B cell (primary cell): ENCODE measurements around the gene PXMP4. TPM values are rescaled to one million over a fixed set of nuclear protein-coding genes. Genes with fewer than 3 reads are reported as not detected.

Source experiments
- ATAC-seq: fragments of 200-7000 bp; cut with Tn5 transposase; one replicate; pipeline ENCODE4 v1.10.0; 2021; ENCODE audit warnings: low read depth, mild to moderate bottlenecking, moderate number of reproducible peaks, moderate library complexity
- CTCF ChIA-PET: fragments of 350-600 bp; sonication (Branson Sonifier 250); formaldehyde crosslinking; loops from one replicate; lab custom pipeline; 2021; ENCODE audit warnings: antibody characterized with exemption, inconsistent platforms; lab: Charles Lee
- POLR2A ChIA-PET: fragments of 350-600 bp; sonication (Branson Sonifier 250); formaldehyde crosslinking; loops from one replicate; lab custom pipeline; 2021; ENCODE audit warnings: antibody characterized with exemption; lab: Charles Lee
- DNase-seq: peaks from one replicate; pipeline ENCODE4 v3.0.0; 2013
- H2AFZ ChIP-seq: 2 replicates; pipeline ENCODE4 v1.6.1; 2012; ENCODE audit warnings: mild to moderate bottlenecking, low read depth, low read length; ENCODE audit not compliant: insufficient read depth, poor library complexity, severe bottlenecking
- H3K27ac ChIP-seq, 2 donors: 1 replicate in 1 of 2; 2 replicates in 1 of 2; pipeline ENCODE4 v1.5.1; 2012 to 2013; ENCODE audit warnings: low read length in 2 of 2, mild to moderate bottlenecking in 2 of 2, moderate library complexity in 1 of 2
- H3K27me3 ChIP-seq, 4 experiments: fragments of 200-600 bp in 1 of 4; sonication (generic) in 1 of 4; replicated peaks in 1 of 4; 1 replicate in 2 of 4; 2 replicates in 2 of 4; pipeline versions ENCODE4 v1.6.1 to v1.7.0; 2013 to 2016; ENCODE audit warnings: low read length in 3 of 4, mild to moderate bottlenecking in 2 of 4, mixed read lengths in 1 of 4, moderate library complexity in 1 of 4; ENCODE audit not compliant: insufficient read depth in 4 of 4, control insufficient read depth in 3 of 4; ENCODE audit errors: control extremely low read depth in 1 of 4
- H3K36me3 ChIP-seq, 2 experiments: replicated peaks in 1 of 2; 1 replicate in 1 of 2; 2 replicates in 1 of 2; pipeline versions ENCODE4 v1.6.1 to v1.7.1; 2013; ENCODE audit warnings: low read length in 1 of 2; ENCODE audit not compliant: insufficient read depth in 2 of 2, control insufficient read depth in 1 of 2; ENCODE audit errors: control extremely low read depth in 1 of 2, extremely low read depth in 1 of 2
- H3K4me1 ChIP-seq, 2 donors: fragments of 200-600 bp in 1 of 2; sonication (generic) in 1 of 2; 1 replicate in 1 of 2; 2 replicates in 1 of 2; pipeline versions ENCODE4 v1.5.1 to v1.6.1; 2013 to 2017; ENCODE audit warnings: low read length in 2 of 2; ENCODE audit not compliant: control insufficient read depth in 2 of 2, insufficient read depth in 2 of 2
- H3K4me2 ChIP-seq: replicated peaks from 2 replicates; pipeline ENCODE3; 2012; ENCODE audit warnings: mild to moderate bottlenecking, low read depth, low read length; ENCODE audit not compliant: poor library complexity, severe bottlenecking
- H3K4me3 ChIP-seq, 5 experiments: fragments of 200-600 bp in 1 of 5; sonication (generic) in 1 of 5; 1 replicate in 3 of 5; 2 replicates in 2 of 5; pipeline versions ENCODE4 v1.5.1 to v1.7.0; 2011 to 2016; ENCODE audit warnings: low read length in 4 of 5, mild to moderate bottlenecking in 4 of 5, low read depth in 2 of 5, control low read depth in 1 of 5, moderate library complexity in 1 of 5; ENCODE audit not compliant: insufficient read depth in 1 of 5; ENCODE audit errors: control extremely low read depth in 1 of 5, extremely low read depth in 1 of 5
- H3K79me2 ChIP-seq: fragments of 200-600 bp; sonication (generic); one replicate; pipeline ENCODE4 v1.6.0; 2016; ENCODE audit warnings: low read length; ENCODE audit not compliant: control insufficient read depth, insufficient read depth
- H3K9ac ChIP-seq: fragments of 200-600 bp; sonication (generic); 2 replicates; pipeline ENCODE4 v1.6.1; 2017; ENCODE audit warnings: mild to moderate bottlenecking, low read length, moderate library complexity
- H3K9me3 ChIP-seq, 3 donors: one replicate each; pipeline versions ENCODE4 v1.6.1 to v1.7.1; 2013; ENCODE audit warnings: low read length in 2 of 3; ENCODE audit not compliant: control insufficient read depth in 2 of 3, insufficient read depth in 1 of 3; ENCODE audit errors: control extremely low read depth in 1 of 3
- H4K20me1 ChIP-seq: 2 replicates; pipeline ENCODE4 v1.6.0; 2012; ENCODE audit warnings: mild to moderate bottlenecking, low read length; ENCODE audit not compliant: insufficient read depth, control insufficient read depth, poor library complexity, severe bottlenecking
- H3K27ac Mint-ChIP-seq: one replicate; pipeline ENCODE4 v1.8.0; 2021; ENCODE audit warnings: mixed read lengths
- H3K27me3 Mint-ChIP-seq: one replicate; pipeline ENCODE4 v1.8.0; 2021; ENCODE audit warnings: mixed read lengths
- H3K4me1 Mint-ChIP-seq: one replicate; pipeline ENCODE4 v1.8.0; 2021; ENCODE audit warnings: mixed read lengths
- H3K4me3 Mint-ChIP-seq: one replicate; pipeline ENCODE4 v1.8.0; 2021; ENCODE audit warnings: mixed read lengths
- H3K9me3 Mint-ChIP-seq: one replicate; pipeline ENCODE4 v1.8.0; 2022; ENCODE audit warnings: mixed read lengths; ENCODE audit not compliant: insufficient read depth
- CTCF ChIP-seq: fragments of 200-600 bp; IDR thresholded peaks from one replicate; pipeline ENCODE4 v1.8.0; 2022; ENCODE audit warnings: antibody characterized with exemption, mild to moderate bottlenecking
- EZH2 ChIP-seq: IDR thresholded peaks from 2 replicates; pipeline ENCODE4 v1.6.1; 2012; ENCODE audit warnings: borderline replicate concordance, low read depth, mild to moderate bottlenecking, moderate library complexity, low read length; ENCODE audit not compliant: insufficient read depth, poor library complexity, severe bottlenecking
- WGBS: methylation state at CpG from one replicate; pipeline ENCODE4 v1.1.5; 2013; ENCODE audit warnings: missing lambda C conversion rate; ENCODE audit not compliant: insufficient coverage; 5-methylcytosine and 5-hydroxymethylcytosine counted together
- intact Hi-C: fragments of 100-400 bp; cut with micrococcal nuclease; formaldehyde crosslinking; loops from one replicate; pipeline ENCODE4 v1.10.0; 2022
- polyA plus RNA-seq: library from polyadenylated mRNA; depleted of rRNA; stranded (reverse); fragments of >200 nt; gene quantifications from 2 replicates; pipeline ENCODE4 v1.2.3, GENCODE V29; 2012
- total RNA-seq, 2 donors: library from RNA; stranded (reverse); fragments of 120-200 nt in 1 of 2; gene quantifications; 1 replicate in 1 of 2; 2 replicates in 1 of 2; pipeline versions ENCODE4 v1.2.3 to v1.2.4, GENCODE V29; 2013 to 2022

Gene PXMP4
- total and polyA plus RNA-seq, 2 donors (not counting 1 experiment from before 2014, with no cell fraction given), result 5.0 to 6.6 TPM

- Histone ChIP-seq H3K4me3 (no peak overlapping the region), H3K9me3 (no peaks in the 10 kb centered on the region), H3K4me2 (no peak overlapping the region), H3K4me1 (peaks cover 7 to 10% of the 10 kb centered on the region in 2 donors), H3K36me3 (no peaks in the 10 kb centered on the region), H3K27ac (no peak overlapping the region), H3K79me2 (peaks cover 6% of the 10 kb centered on the region), H2AFZ (no peak overlapping the region), H4K20me1 (no peaks in the 10 kb centered on the region), H3K9ac (no peak overlapping the region), H3K27me3 (no peaks in the 10 kb centered on the region)
- Mint-ChIP-seq H3K9me3 (no peaks in the 10 kb centered on the region), H3K27ac (no peak overlapping the region), H3K27me3 (no peaks in the 10 kb centered on the region), H3K4me3 (no peak overlapping the region), H3K4me1 (peaks cover 5% of the 10 kb centered on the region)
- intact Hi-C loops, result no loop called here
- DNase-seq (no peak), ATAC-seq (no peak)
- WGBS, result 100% methylated on average over 3 of the region's 4 CpGs
- TF ChIP-seq EZH2 (no peak), CTCF (no peak)
- ChIA-PET CTCF (interaction anchor here (0.6 to 1.0 kb wide), 2 partner anchors 9 to 155 kb away, joined by 3 read pairs; no protein-coding TSS in a partner anchor), POLR2A (no interaction called here)
Measured at GRCh38 chr20:33658929-33659328, 61.2 kb downstream of the PXMP4 start.

GRCh38 chr20:33658510-33658909, 61.6 kb downstream of the PXMP4 start:
- H3K4me2 ChIP-seq, result no peak overlapping the region
- ChIA-PET POLR2A (no interaction called here), CTCF (interaction anchor here (0.5 to 1.0 kb wide), 2 partner anchors 9 to 47 kb away, joined by 3 read pairs; no protein-coding TSS in a partner anchor)
- H3K4me1 Mint-ChIP-seq, result peaks cover 5% of the 10 kb centered on the region
- no peak overlapping the region for H3K27ac Mint-ChIP-seq
- DNase-seq (no peak), ATAC-seq (no peak)
- no peaks in the 10 kb centered on the region for H3K9me3 ChIP-seq
- intact Hi-C loops, result no loop called here
- TF ChIP-seq EZH2, result no peak
- TF ChIP-seq CTCF, result no peak
- no peaks in the 10 kb centered on the region for H4K20me1 ChIP-seq
- no peaks in the 10 kb centered on the region for H3K36me3 ChIP-seq
- WGBS, result 95% methylated on average over 6 of the region's 8 CpGs
- no peaks in the 10 kb centered on the region for H3K9me3 Mint-ChIP-seq
- H3K27ac ChIP-seq, result no peak overlapping the region
- no peaks in the 10 kb centered on the region for H3K27me3 Mint-ChIP-seq
- no peak overlapping the region for H3K4me3 ChIP-seq
- H3K27me3 ChIP-seq, result no peaks in the 10 kb centered on the region
- H3K4me3 Mint-ChIP-seq, result no peak overlapping the region
- peaks cover 6% of the 10 kb centered on the region for H3K79me2 ChIP-seq
- H3K4me1 ChIP-seq, result peaks cover 5 to 10% of the 10 kb centered on the region in 2 donors
- H3K9ac ChIP-seq, result no peak overlapping the region
- no peak overlapping the region for H2AFZ ChIP-seq
